ENCODE measurements around the gene EIF4B. TPM values are rescaled to one million over a fixed set of nuclear protein-coding genes. Genes with fewer than 3 reads are reported as not detected.

Gene EIF4B
- total and polyA plus RNA-seq, 9 of the 15 experiments (the other 6 are each of a cell fraction or from before 2014, with no cell fraction given) = 138 to 669 (median 552) TPM

DNA sequence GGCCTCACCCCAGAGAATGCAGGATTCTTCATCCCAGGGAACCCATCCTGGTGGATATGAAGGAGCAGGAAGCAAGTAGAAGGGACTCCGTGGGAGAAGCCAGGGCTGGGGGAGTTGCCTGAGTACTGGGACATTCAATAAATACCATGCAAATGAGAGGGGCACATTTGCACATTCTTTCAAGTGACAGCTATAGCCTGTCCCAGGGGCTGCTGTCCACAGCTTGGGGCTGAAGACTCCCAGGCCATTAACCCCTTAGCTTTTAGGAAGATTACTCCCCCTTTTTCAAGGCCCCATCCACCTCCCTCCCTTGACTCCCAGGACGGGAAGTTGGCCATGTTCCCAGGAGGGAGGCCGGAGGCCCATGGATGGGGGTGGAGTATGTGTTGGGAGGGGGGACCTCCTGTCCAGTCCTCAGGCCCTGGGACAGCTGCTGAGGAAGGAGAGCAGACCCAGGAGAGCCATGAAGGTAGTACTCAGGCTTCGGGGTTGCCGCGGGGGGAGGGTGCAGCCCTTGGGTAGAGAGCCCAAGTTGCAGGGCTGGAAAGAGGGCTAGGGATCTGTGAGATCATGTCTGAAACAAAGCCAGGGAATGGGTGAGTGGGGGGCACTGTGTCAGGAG is 42.6 kb downstream of the EIF4B start (continued):
- TF ChIP-seq MIER1 (IDR thresholded peaks at IDR 0.05; ENCODE audit: low read depth) = peak; percentile 70; the same call in 1 of the 2 replicates
- TF ChIP-seq MCM5 (IDR thresholded peaks at IDR 0.05; ENCODE audit: low read depth) = no peak
- TF ChIP-seq ATF1 (CRISPR knock-in tag; IDR thresholded peaks at IDR 0.05) = no peak
- no peak for TF ChIP-seq ATF1 (tag; IDR thresholded peaks at IDR 0.05)
- TF ChIP-seq, protein P1, sequence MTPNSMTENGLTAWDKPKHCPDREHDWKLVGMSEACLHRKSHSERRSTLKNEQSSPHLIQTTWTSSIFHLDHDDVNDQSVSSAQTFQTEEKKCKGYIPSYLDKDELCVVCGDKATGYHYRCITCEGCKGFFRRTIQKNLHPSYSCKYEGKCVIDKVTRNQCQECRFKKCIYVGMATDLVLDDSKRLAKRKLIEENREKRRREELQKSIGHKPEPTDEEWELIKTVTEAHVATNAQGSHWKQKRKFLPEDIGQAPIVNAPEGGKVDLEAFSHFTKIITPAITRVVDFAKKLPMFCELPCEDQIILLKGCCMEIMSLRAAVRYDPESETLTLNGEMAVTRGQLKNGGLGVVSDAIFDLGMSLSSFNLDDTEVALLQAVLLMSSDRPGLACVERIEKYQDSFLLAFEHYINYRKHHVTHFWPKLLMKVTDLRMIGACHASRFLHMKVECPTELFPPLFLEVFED (CRISPR knock-in tag; conservative IDR thresholded peaks at IDR 0.05) = no peak
- TF ChIP-seq ZNF584 (CRISPR knock-in tag; IDR thresholded peaks at IDR 0.05; ENCODE audit: low read depth) = no peak
- no peak for TF ChIP-seq CBFA2T2 (conservative IDR thresholded peaks at IDR 0.05)
- no peak for TF ChIP-seq FIP1L1 (IDR thresholded peaks at IDR 0.05; ENCODE audit: low read depth, low read length, poor library complexity, severe bottlenecking)
- no peak for TF ChIP-seq IRF2 (CRISPR knock-in tag; IDR thresholded peaks at IDR 0.05)
- 0 out of 2 replicates have a peak, but pooled peaks have one; percentile 25 for TF ChIP-seq SP1 (CRISPR knock-in tag; IDR thresholded peaks at IDR 0.05)
- TF ChIP-seq ATF7 (IDR thresholded peaks at IDR 0.05) = no peak
- TF ChIP-seq ZNF212 (CRISPR knock-in tag; IDR thresholded peaks at IDR 0.05) = no peak
- TF ChIP-seq HNRNPUL1 (IDR thresholded peaks at IDR 0.05; ENCODE audit: low read length) = no peak
- no peak for TF ChIP-seq TAF9B (IDR thresholded peaks at IDR 0.05; ENCODE audit: partially characterized antibody)
- no peak for TF ChIP-seq FOSL1 (tag; conservative IDR thresholded peaks at IDR 0.05)
- 0 out of 4 replicates have a peak, but pooled peaks of 1 of the 2 experiments have one; percentile 12 for TF ChIP-seq HDAC1 (IDR thresholded peaks at IDR 0.05)
- no peak for TF ChIP-seq ZNF121 (CRISPR knock-in tag; conservative IDR thresholded peaks at IDR 0.05)
- TF ChIP-seq, protein P2, sequence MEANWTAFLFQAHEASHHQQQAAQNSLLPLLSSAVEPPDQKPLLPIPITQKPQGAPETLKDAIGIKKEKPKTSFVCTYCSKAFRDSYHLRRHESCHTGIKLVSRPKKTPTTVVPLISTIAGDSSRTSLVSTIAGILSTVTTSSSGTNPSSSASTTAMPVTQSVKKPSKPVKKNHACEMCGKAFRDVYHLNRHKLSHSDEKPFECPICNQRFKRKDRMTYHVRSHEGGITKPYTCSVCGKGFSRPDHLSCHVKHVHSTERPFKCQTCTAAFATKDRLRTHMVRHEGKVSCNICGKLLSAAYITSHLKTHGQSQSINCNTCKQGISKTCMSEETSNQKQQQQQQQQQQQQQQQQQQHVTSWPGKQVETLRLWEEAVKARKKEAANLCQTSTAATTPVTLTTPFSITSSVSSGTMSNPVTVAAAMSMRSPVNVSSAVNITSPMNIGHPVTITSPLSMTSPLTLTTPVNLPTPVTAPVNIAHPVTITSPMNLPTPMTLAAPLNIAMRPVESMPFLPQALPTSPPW (CRISPR knock-in tag; IDR thresholded peaks at IDR 0.05) = peak; percentile 55; the same call in 1 of the 2 replicates
- no peak for TF ChIP-seq ZNF282 (CRISPR knock-in tag; IDR thresholded peaks at IDR 0.05)
- TF ChIP-seq, protein P3, sequence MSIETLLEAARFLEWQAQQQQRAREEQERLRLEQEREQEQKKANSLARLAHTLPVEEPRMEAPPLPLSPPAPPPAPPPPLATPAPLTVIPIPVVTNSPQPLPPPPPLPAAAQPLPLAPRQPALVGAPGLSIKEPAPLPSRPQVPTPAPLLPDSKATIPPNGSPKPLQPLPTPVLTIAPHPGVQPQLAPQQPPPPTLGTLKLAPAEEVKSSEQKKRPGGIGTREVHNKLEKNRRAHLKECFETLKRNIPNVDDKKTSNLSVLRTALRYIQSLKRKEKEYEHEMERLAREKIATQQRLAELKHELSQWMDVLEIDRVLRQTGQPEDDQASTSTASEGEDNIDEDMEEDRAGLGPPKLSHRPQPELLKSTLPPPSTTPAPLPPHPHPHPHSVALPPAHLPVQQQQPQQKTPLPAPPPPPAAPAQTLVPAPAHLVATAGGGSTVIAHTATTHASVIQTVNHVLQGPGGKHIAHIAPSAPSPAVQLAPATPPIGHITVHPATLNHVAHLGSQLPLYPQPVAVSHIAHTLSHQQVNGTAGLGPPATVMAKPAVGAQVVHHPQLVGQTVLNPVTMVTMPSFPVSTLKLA (conservative IDR thresholded peaks at IDR 0.05) = 0 out of 4 replicates have a peak, but pooled peaks of 1 of the 2 experiments have one; percentile 25
- TF ChIP-seq ZFPM2 (CRISPR knock-in tag; IDR thresholded peaks at IDR 0.05) = no peak
- TF ChIP-seq, protein P4, sequence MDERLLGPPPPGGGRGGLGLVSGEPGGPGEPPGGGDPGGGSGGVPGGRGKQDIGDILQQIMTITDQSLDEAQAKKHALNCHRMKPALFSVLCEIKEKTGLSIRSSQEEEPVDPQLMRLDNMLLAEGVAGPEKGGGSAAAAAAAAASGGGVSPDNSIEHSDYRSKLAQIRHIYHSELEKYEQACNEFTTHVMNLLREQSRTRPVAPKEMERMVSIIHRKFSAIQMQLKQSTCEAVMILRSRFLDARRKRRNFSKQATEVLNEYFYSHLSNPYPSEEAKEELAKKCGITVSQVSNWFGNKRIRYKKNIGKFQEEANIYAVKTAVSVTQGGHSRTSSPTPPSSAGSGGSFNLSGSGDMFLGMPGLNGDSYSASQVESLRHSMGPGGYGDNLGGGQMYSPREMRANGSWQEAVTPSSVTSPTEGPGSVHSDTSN (CRISPR knock-in tag; IDR thresholded peaks at IDR 0.05; ENCODE audit: low read depth) = no peak
- TF ChIP-seq, protein P4 (tag; conservative IDR thresholded peaks at IDR 0.05; ENCODE audit: low read depth) = no peak
- TF ChIP-seq KLF13 (tag; IDR thresholded peaks at IDR 0.05; ENCODE audit: borderline replicate concordance, low read depth) = no peak
